GM12878 (cell line): ENCODE measurements around the gene NHSL1. TPM values are rescaled to one million over a fixed set of nuclear protein-coding genes. Genes with fewer than 3 reads are reported as not detected.

Experiments used
- ATF7 ChIP-seq: fragments of 450-650 bp; IDR thresholded peaks from 2 replicates; pipeline ENCODE4 v1.6.1; 2016; ENCODE audit warnings: low read depth, mild to moderate bottlenecking
- BCL11A ChIP-seq: IDR thresholded peaks from 2 replicates; pipeline ENCODE4 v1.6.1; 2011; ENCODE audit warnings: low read depth, low read length
- CHD1 ChIP-seq: IDR thresholded peaks from 2 replicates; pipeline ENCODE4 v1.6.1; 2012; ENCODE audit warnings: low read depth, low read length, improper control_type of control experiment
- CREM ChIP-seq: IDR thresholded peaks from 2 replicates; pipeline ENCODE4 v1.6.1; 2014; ENCODE audit warnings: antibody characterized with exemption, low read depth
- EP300 ChIP-seq, 2 experiments: fragments of 150-350 bp in 1 of 2; IDR thresholded peaks; 2 replicates each; pipeline ENCODE4 v1.6.1; 2011 to 2012; ENCODE audit warnings: low read depth in 2 of 2, low read length in 2 of 2, borderline replicate concordance in 1 of 2, improper control_type of control experiment in 1 of 2, inconsistent platforms in 1 of 2; ENCODE audit not compliant: control insufficient read depth in 1 of 2
- IKZF2 ChIP-seq, 2 experiments: fragments of 450-650 bp; IDR thresholded peaks; 2 replicates each; pipeline ENCODE4 v1.6.1; 2017; ENCODE audit warnings: mild to moderate bottlenecking in 2 of 2, moderate library complexity in 2 of 2
- IRF4 ChIP-seq: IDR thresholded peaks from 2 replicates; pipeline ENCODE4 v1.6.1; 2011; ENCODE audit warnings: low read depth, low read length
- JUND ChIP-seq: IDR thresholded peaks from 2 replicates; pipeline ENCODE4 v1.6.1; 2012; ENCODE audit warnings: low read depth, mild to moderate bottlenecking, low read length, improper control_type of control experiment, moderate library complexity
- MAX ChIP-seq: IDR thresholded peaks from 2 replicates; pipeline ENCODE4 v1.6.1; 2012; ENCODE audit warnings: low read depth, low read length, improper control_type of control experiment
- MEF2B ChIP-seq: fragments of 450-650 bp; IDR thresholded peaks from 2 replicates; pipeline ENCODE4 v1.6.1; 2018; ENCODE audit warnings: mild to moderate bottlenecking, moderate library complexity; ENCODE audit not compliant: partially characterized antibody, poor library complexity, severe bottlenecking
- MTA2 ChIP-seq: fragments of 450-650 bp; IDR thresholded peaks from 2 replicates; pipeline ENCODE4 v1.6.1; 2016; ENCODE audit warnings: low read depth, mild to moderate bottlenecking, moderate library complexity
- NBN ChIP-seq: fragments of 450-650 bp; IDR thresholded peaks from 2 replicates; pipeline ENCODE4 v1.6.1; 2016
- NFIC ChIP-seq: IDR thresholded peaks from 2 replicates; pipeline ENCODE4 v1.6.1; 2012; ENCODE audit warnings: low read depth, mild to moderate bottlenecking, inconsistent platforms, low read length, moderate library complexity
- PAX5 ChIP-seq: IDR thresholded peaks from 2 replicates; pipeline ENCODE4 v1.6.1; 2011; ENCODE audit warnings: low read depth, low read length, borderline replicate concordance
- PKNOX1 ChIP-seq: fragments of 450-650 bp; IDR thresholded peaks from 2 replicates; pipeline ENCODE4 v1.6.1; 2016; ENCODE audit warnings: mild to moderate bottlenecking
- RELB ChIP-seq: fragments of 450-650 bp; IDR thresholded peaks from 2 replicates; pipeline ENCODE4 v1.6.1; 2017; ENCODE audit warnings: low read depth, mild to moderate bottlenecking, moderate library complexity
- RUNX3 ChIP-seq: IDR thresholded peaks from 2 replicates; pipeline ENCODE4 v1.6.1; 2012; ENCODE audit warnings: low read length, inconsistent platforms
- TBL1XR1 ChIP-seq: IDR thresholded peaks from 2 replicates; pipeline ENCODE4 v1.6.1; 2012; ENCODE audit warnings: low read depth, low read length, improper control_type of control experiment
- ZBTB40 ChIP-seq: fragments of 450-650 bp; IDR thresholded peaks from 2 replicates; pipeline ENCODE4 v1.6.1; 2016; ENCODE audit warnings: mild to moderate bottlenecking, moderate library complexity, borderline replicate concordance
- polyA plus RNA-seq, 11 experiments: library from polyadenylated mRNA; depleted of rRNA in 4 of 11; unstranded in 6 of 11; stranded (reverse) in 5 of 11; fragments of >200 nt; fragmentation: Nextera tagmentation in 4 of 11; fragmentation: Illumina TruSeq in 1 of 11; extraction: Ambion mirVana in 4 of 11; extraction: Trizol in 1 of 11; gene quantifications; 1 replicate in 1 of 11; 2 replicates in 10 of 11; pipeline versions ENCODE4 v1.2.1 to v1.2.3, GENCODE V29; 2011 to 2016; ENCODE audit warnings: inconsistent platforms in 2 of 11, missing spikeins in 2 of 11, low read depth in 1 of 11
- total RNA-seq, 4 experiments: library from RNA; depleted of rRNA in 3 of 4; stranded (reverse); fragments of >200 nt in 3 of 4; fragmentation: Illumina TruSeq in 1 of 4; extraction: Trizol in 1 of 4; gene quantifications; 2 replicates each; pipeline versions ENCODE4 v1.2.1 to v1.2.3, GENCODE V29; 2013 to 2021

Gene NHSL1
- total and polyA plus RNA-seq, 10 of the 15 experiments (the other 5 are each of a cell fraction or from before 2014, with no cell fraction given), result 0.26 to 14.1 (median 0.90) TPM

- peak; percentile 45; the same call in 1 of the 2 replicates for TF ChIP-seq ZBTB40
- TF ChIP-seq CREM, result no peak
- TF ChIP-seq RUNX3, result peak; percentile 26; the same call in 1 of the 2 replicates
- TF ChIP-seq JUND, result 0 out of 2 replicates have a peak, but pooled peaks have one; percentile 25
- peak; percentile 22 to 46; a peak in 2 of 4 replicates for TF ChIP-seq EP300 (IDR thresholded peaks at IDR 0.05; ENCODE audit: borderline replicate concordance in 1 of 2, control insufficient read depth in 1 of 2, low read depth in 2 of 2, low read length in 2 of 2)
- 0 out of 2 replicates have a peak, but pooled peaks have one; percentile 33 for TF ChIP-seq IRF4
- TF ChIP-seq NFIC, result no peak
- peak; percentile 79 for TF ChIP-seq MEF2B
- peak; percentile 8; the same call in 1 of the 2 replicates for TF ChIP-seq PAX5
- TF ChIP-seq BCL11A, result 0 out of 2 replicates have a peak, but pooled peaks have one; percentile 38
- TF ChIP-seq IKZF2 (IDR thresholded peaks at IDR 0.05), result peak; percentile 26 to 28; a peak in 2 of 4 replicates
- no peak for TF ChIP-seq CHD1
- 0 out of 2 replicates have a peak, but pooled peaks have one; percentile 54 for TF ChIP-seq NBN
- peak; percentile 47; the same call in 1 of the 2 replicates for TF ChIP-seq MTA2
- TF ChIP-seq RELB, result peak; percentile 54; the same call in 1 of the 2 replicates
- peak; percentile 94 for TF ChIP-seq PKNOX1
- TF ChIP-seq ATF7, result peak; percentile 28; the same call in 1 of the 2 replicates
- TF ChIP-seq MAX, result no peak
- TF ChIP-seq TBL1XR1, result no peak
These were observed 48.8 kb downstream of the NHSL1 start (continued) for GRCh38 chr6:138450445-138450844.
